PC-3 (cell line): ENCODE results near the gene PIAS4. TPM values are rescaled to one million over a fixed set of nuclear protein-coding genes. Genes with fewer than 3 reads are reported as not detected.

Experiments
- ATAC-seq: fragments of 200-7000 bp; cut with Tn5 transposase; 2 replicates; pipeline ENCODE4 v1.9.1; 2020; ENCODE audit warnings: mild to moderate bottlenecking, moderate library complexity
- BruUV-seq: library from RNA; stranded (reverse); fragments of 400-500 nt; replicated peaks from 2 replicates; lab custom pipeline; 2021; lab: Mats Ljungman, UMichigan
- CTCF ChIA-PET: fragments of 300-600 bp; sonication (Branson Sonifier 250); formaldehyde crosslinking; loops from one replicate; lab custom pipeline; 2022; ENCODE audit warnings: antibody characterized with exemption; lab: Charles Lee
- POLR2A ChIA-PET: fragments of 300-600 bp; sonication (Branson Sonifier 250); formaldehyde crosslinking; loops from one replicate; lab custom pipeline; 2022; ENCODE audit warnings: antibody characterized with exemption; ENCODE audit not compliant: unreplicated experiment; lab: Charles Lee
- DNase-seq: peaks from one replicate; pipeline ENCODE4 v3.0.0-alpha.2; 2015
- H2AFZ ChIP-seq: fragments of 300-600 bp; sonication (generic); 2 replicates; pipeline ENCODE4 v1.6.0; 2016; ENCODE audit warnings: antibody characterized with exemption, low read length
- H3F3A ChIP-seq: fragments of 300-600 bp; sonication (generic); one replicate; pipeline ENCODE4 v1.6.0; 2017; ENCODE audit warnings: antibody characterized with exemption, low read length, control low read depth, mild to moderate bottlenecking; ENCODE audit not compliant: unreplicated experiment
- H3K27ac ChIP-seq: fragments of 300-600 bp; sonication (generic); 2 replicates; pipeline ENCODE4 v1.5.1; 2016; ENCODE audit warnings: mild to moderate bottlenecking, low read length
- H3K27me3 ChIP-seq: fragments of 300-600 bp; sonication (generic); 2 replicates; pipeline ENCODE4 v1.6.1; 2016; ENCODE audit warnings: low read length, mixed read lengths
- H3K36me3 ChIP-seq: fragments of 300-600 bp; sonication (generic); 2 replicates; pipeline ENCODE4 v1.6.1; 2016; ENCODE audit warnings: low read depth, mixed run types, low read length, mixed read lengths
- H3K4me1 ChIP-seq: fragments of 300-600 bp; sonication (generic); 2 replicates; pipeline ENCODE4 v1.5.1; 2016; ENCODE audit warnings: low read length; ENCODE audit not compliant: insufficient read depth
- H3K4me2 ChIP-seq: fragments of 300-600 bp; sonication (generic); 2 replicates; pipeline ENCODE4 v1.6.0; 2016; ENCODE audit warnings: low read length
- H3K4me3 ChIP-seq: fragments of 300-600 bp; sonication (generic); 2 replicates; pipeline ENCODE4 v1.5.1; 2016; ENCODE audit warnings: mild to moderate bottlenecking, low read length, mixed read lengths
- H3K79me2 ChIP-seq: fragments of 300-600 bp; sonication (generic); 2 replicates; pipeline ENCODE4 v1.6.1; 2017; ENCODE audit warnings: low read length, mixed read lengths
- H3K9ac ChIP-seq: fragments of 300-600 bp; sonication (generic); 2 replicates; pipeline ENCODE4 v1.6.0; 2016; ENCODE audit warnings: mild to moderate bottlenecking, low read length
- H3K9me2 ChIP-seq: fragments of 300-600 bp; sonication (generic); replicated peaks from 2 replicates; pipeline ENCODE4 v1.6.1; 2016; ENCODE audit warnings: mixed run types, low read length, mixed read lengths
- H3K9me3 ChIP-seq: fragments of 300-600 bp; sonication (generic); 2 replicates; pipeline ENCODE4 v1.6.1; 2016; ENCODE audit warnings: low read length, mixed read lengths
- H4K20me1 ChIP-seq: fragments of 300-600 bp; sonication (generic); 2 replicates; pipeline ENCODE4 v1.6.1; 2016; ENCODE audit warnings: low read length, mixed read lengths
- EZH2 ChIP-seq: fragments of 300-600 bp; sonication (generic); IDR thresholded peaks from one replicate; pipeline ENCODE4 v1.6.1; 2017; ENCODE audit warnings: antibody characterized with exemption, mild to moderate bottlenecking, low read length; ENCODE audit not compliant: unreplicated experiment
- EZH2phosphoT487 ChIP-seq: fragments of 300-600 bp; sonication (generic); IDR thresholded peaks from 2 replicates; pipeline ENCODE4 v1.6.1; 2018; ENCODE audit warnings: mild to moderate bottlenecking, antibody characterized with exemption, low read length, borderline replicate concordance
- intact Hi-C: fragments of 100-400 bp; cut with micrococcal nuclease; formaldehyde crosslinking; loops from 2 replicates; pipeline ENCODE4 v1.9.0; 2023
- total RNA-seq: library from RNA; depleted of rRNA; stranded (reverse); fragments of >200 nt; gene quantifications from 2 replicates; pipeline ENCODE4 v1.2.3, GENCODE V29; 2014
- TF ChIP-seq, protein P1 (sequence below): fragments of 300-600 bp; sonication (generic); conservative IDR thresholded peaks from 2 replicates; pipeline ENCODE4 v1.5.1; 2017; ENCODE audit warnings: antibody characterized with exemption, low read depth, mild to moderate bottlenecking, low read length

Gene PIAS4
- total RNA-seq, 1 experiment from 2014 or later, result 21.0 TPM

GRCh38 chr19:4038661-4039423 lies 31.3 kb downstream of the PIAS4 start:
- ATAC-seq (no peak), DNase-seq (no peak)
- ChIA-PET POLR2A (no interaction called here), CTCF (interaction anchor here (0.6 kb wide), 1 partner anchor 51 kb away, joined by 15 read pairs; no protein-coding TSS in a partner anchor)
- Histone ChIP-seq H3K27me3 (no peaks in the 10 kb centered on the region), H3K27ac (no peak overlapping the region), H3K9me3 (no peaks in the 10 kb centered on the region), H3K4me3 (no peak overlapping the region), H3K9me2 (no peaks in the 10 kb centered on the region), H3F3A (no peaks in the 10 kb centered on the region), H3K36me3 (peaks cover 10% of the 10 kb centered on the region), H3K9ac (no peak overlapping the region), H3K4me1 (0 out of 2 replicates have a peak, but pooled peaks cover 3% of the 10 kb centered on the region), H2AFZ (no peak overlapping the region), H4K20me1 (no peaks in the 10 kb centered on the region), H3K79me2 (no peaks in the 10 kb centered on the region), H3K4me2 (no peak overlapping the region)
- TF ChIP-seq, protein P1, sequence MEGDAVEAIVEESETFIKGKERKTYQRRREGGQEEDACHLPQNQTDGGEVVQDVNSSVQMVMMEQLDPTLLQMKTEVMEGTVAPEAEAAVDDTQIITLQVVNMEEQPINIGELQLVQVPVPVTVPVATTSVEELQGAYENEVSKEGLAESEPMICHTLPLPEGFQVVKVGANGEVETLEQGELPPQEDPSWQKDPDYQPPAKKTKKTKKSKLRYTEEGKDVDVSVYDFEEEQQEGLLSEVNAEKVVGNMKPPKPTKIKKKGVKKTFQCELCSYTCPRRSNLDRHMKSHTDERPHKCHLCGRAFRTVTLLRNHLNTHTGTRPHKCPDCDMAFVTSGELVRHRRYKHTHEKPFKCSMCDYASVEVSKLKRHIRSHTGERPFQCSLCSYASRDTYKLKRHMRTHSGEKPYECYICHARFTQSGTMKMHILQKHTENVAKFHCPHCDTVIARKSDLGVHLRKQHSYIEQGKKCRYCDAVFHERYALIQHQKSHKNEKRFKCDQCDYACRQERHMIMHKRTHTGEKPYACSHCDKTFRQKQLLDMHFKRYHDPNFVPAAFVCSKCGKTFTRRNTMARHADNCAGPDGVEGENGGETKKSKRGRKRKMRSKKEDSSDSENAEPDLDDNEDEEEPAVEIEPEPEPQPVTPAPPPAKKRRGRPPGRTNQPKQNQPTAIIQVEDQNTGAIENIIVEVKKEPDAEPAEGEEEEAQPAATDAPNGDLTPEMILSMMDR, result no peak
- no peak for TF ChIP-seq EZH2
- intact Hi-C loops, result no loop called here
- TSS peak; percentile 12 for BruUV-seq

DNA sequence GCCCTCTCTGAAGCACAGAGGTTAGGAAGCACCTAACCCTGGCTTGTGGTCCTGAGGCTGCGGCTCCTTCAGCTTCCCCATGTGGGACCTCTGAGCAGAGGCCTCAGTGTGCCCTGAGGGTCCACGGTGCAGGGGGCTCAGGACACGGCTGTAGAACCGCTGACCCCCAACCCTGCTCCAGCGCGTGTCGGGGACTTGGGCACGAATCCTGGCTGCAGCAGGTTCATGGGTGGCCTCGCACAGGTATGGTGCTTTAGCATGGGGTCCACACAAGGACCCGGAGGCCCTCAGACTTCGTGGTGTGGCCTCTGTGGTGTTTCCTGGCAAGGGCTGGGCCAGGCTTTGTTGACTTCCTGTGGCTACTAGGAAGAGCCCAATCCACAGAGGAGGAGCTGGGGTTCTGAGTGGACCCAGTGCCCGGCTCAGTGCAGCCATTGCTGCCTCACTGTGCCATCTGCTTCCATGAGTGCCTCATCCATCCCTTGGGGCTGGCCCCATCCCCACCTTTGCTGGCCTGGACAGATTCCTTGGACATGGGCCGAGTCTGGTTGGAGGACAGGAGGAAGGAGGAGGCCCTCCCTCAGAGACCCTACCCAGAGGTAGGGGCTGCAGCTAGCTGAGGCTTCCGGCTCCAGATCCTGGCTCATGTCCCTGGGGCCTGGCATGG lies 34.7 kb downstream of the PIAS4 start:
- Histone ChIP-seq H3K4me2 (no peak overlapping the region), H3K79me2 (peaks cover 7% of the 10 kb centered on the region; the same call in 1 of the 2 replicates), H3K36me3 (no peaks in the 10 kb centered on the region), H2AFZ (no peak overlapping the region), H3K4me3 (no peak overlapping the region), H4K20me1 (no peaks in the 10 kb centered on the region), H3K27me3 (no peaks in the 10 kb centered on the region), H3F3A (no peaks in the 10 kb centered on the region), H3K9me3 (no peaks in the 10 kb centered on the region), H3K27ac (no peak overlapping the region), H3K9ac (no peak overlapping the region), H3K9me2 (no peaks in the 10 kb centered on the region), H3K4me1 (0 out of 2 replicates have a peak, but pooled peaks cover 3% of the 10 kb centered on the region)
- CTCF ChIA-PET, result no interaction called here
- ATAC-seq, result peak; percentile 13
- TF ChIP-seq, protein P1, result no peak
- TF ChIP-seq EZH2 (no peak), EZH2phosphoT487 (no peak)
- POLR2A ChIA-PET, result no interaction called here
- BruUV-seq, result no TSS peak
- DNase-seq, result no peak
- intact Hi-C loops, result no loop called here

DNA sequence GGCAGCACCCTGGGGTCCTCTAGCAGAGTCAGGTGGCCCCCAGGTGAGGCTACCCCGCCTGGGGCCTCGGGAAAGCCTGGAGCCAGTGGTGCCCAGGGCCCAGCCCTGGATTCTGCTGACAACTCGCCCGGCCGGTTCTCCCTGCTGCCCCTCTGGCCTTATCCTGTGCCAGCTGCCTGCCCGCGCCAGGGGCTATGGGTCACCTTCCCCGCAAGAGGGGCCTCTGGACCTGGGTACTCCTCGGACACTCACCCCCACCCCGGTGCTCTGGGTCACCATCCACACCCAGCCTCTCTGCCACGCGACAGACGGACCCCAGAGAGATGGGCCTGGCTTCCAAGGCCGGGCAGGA lies 35.2 kb downstream of the PIAS4 start:
- no peaks in the 10 kb centered on the region for H3K9me2 ChIP-seq
- ChIA-PET CTCF (no interaction called here), POLR2A (no interaction called here)
- DNase-seq (peak; percentile 32), ATAC-seq (peak; percentile 38; the same call in 1 of the 2 replicates)
- H4K20me1 ChIP-seq, result no peaks in the 10 kb centered on the region
- H3K79me2 ChIP-seq, result peaks cover 7% of the 10 kb centered on the region; the same call in 1 of the 2 replicates
- H3K27me3 ChIP-seq, result no peaks in the 10 kb centered on the region
- H3K4me3 ChIP-seq, result no peak overlapping the region
- no TSS peak for BruUV-seq
- no peaks in the 10 kb centered on the region for H3K9me3 ChIP-seq
- no peak overlapping the region for H3K4me2 ChIP-seq
- TF ChIP-seq, protein P1, result no peak
- TF ChIP-seq EZH2phosphoT487 (no peak), EZH2 (no peak)
- H2AFZ ChIP-seq, result no peak overlapping the region
- no peak overlapping the region for H3K27ac ChIP-seq
- no peaks in the 10 kb centered on the region for H3F3A ChIP-seq
- H3K36me3 ChIP-seq, result no peaks in the 10 kb centered on the region
- no peak overlapping the region for H3K9ac ChIP-seq
- H3K4me1 ChIP-seq, result 0 out of 2 replicates have a peak, but pooled peaks cover 3% of the 10 kb centered on the region
- intact Hi-C loops, result no loop called here
